Kidney tubule cell (primary cell): ENCODE measurements around the gene CCDC177.

Experiments
- DNase-seq: peaks from one replicate; pipeline ENCODE4 v3.0.0-alpha.2; 2018; ENCODE audit warnings: low spot score

The CCDC177 gene

GRCh38 chr14:69574263-69574953, at the start of gene CCDC177:
CCDC177 (minus strand) TSS chr14:69574871; CDS start chr14:69573622, 1,249 bp downstream.
- peak; percentile 56 for DNase-seq

- no peak for DNase-seq
Measured at GRCh38 chr14:69624136-69624535, 49.5 kb upstream of the CCDC177 start.

- DNase-seq = peak; percentile 76
Measured at GRCh38 chr14:69620981-69621380, 46.3 kb upstream of the CCDC177 start.

- peak; percentile 70 for DNase-seq
Measured at GRCh38 chr14:69620211-69620611, 45.5 kb upstream of the CCDC177 start.

- no peak for DNase-seq
Measured at GRCh38 chr14:69619012-69619411, 44.3 kb upstream of the CCDC177 start.

GRCh38 chr14:69617796-69618195, 43.1 kb upstream of the CCDC177 start:
- no peak for DNase-seq

GRCh38 chr14:69616408-69616773, 41.7 kb upstream of the CCDC177 start:
- DNase-seq = no peak

GRCh38 chr14:69615496-69616407, 41.1 kb upstream of the CCDC177 start:
- DNase-seq = peak; percentile 76

GRCh38 chr14:69615121-69615495, 40.4 kb upstream of the CCDC177 start:
- no peak for DNase-seq

- DNase-seq = peak; percentile 32
Measured at GRCh38 chr14:69614592-69614991, 39.9 kb upstream of the CCDC177 start.

- no peak for DNase-seq
Measured at GRCh38 chr14:69613312-69614073, 38.8 kb upstream of the CCDC177 start.

- peak; percentile 37 for DNase-seq
Measured at GRCh38 chr14:69612783-69613130, 38.1 kb upstream of the CCDC177 start.

- DNase-seq = peak; percentile 61
Measured at GRCh38 chr14:69612014-69612782, 37.5 kb upstream of the CCDC177 start.

- DNase-seq = peak; percentile 94
Measured at GRCh38 chr14:69611172-69612013, 36.7 kb upstream of the CCDC177 start, which contains the start of gene SUSD6. SUSD6 (plus strand) TSS chr14:69611596; CDS start chr14:69658593, 46,997 bp downstream.

- DNase-seq = peak; percentile 52
Measured at GRCh38 chr14:69610874-69611171, 36.2 kb upstream of the CCDC177 start.

- DNase-seq = no peak
Measured at GRCh38 chr14:69610020-69610873, 35.6 kb upstream of the CCDC177 start.

- DNase-seq = no peak
Measured at GRCh38 chr14:69606258-69607184, 31.9 kb upstream of the CCDC177 start.

GRCh38 chr14:69605738-69606137, 31.1 kb upstream of the CCDC177 start:
- DNase-seq = peak; percentile 12
